HG02852 (cell line): ENCODE measurements around the gene ACTL8.

Experiments
- ATAC-seq: cut with Tn5 transposase; IDR thresholded peaks from one replicate; pipeline ENCODE4 v1.9.1; 2021; ENCODE audit warnings: mild to moderate bottlenecking, moderate library complexity; ENCODE audit not compliant: unreplicated experiment

Gene ACTL8

DNA sequence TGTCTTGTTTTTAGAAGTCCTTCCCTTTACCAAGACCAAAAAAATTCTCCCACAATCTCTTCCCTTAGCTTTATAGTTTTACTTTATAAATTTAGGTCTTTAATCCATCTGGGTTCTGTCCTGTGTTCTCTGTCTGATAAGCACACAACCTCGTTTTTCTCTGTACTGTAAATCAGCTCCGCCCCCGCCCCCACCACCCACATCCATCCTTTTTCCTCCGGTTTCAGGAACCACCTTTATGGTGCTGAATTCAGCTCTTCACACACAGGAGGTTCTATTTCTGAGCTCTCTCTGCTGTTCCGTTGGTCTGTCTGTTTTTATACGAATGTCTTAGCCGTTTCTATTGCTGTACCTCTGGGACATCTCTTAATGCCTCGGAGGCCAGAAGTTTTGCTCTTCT lies 44.5 kb downstream of the ACTL8 start:
- no peak for ATAC-seq

DNA sequence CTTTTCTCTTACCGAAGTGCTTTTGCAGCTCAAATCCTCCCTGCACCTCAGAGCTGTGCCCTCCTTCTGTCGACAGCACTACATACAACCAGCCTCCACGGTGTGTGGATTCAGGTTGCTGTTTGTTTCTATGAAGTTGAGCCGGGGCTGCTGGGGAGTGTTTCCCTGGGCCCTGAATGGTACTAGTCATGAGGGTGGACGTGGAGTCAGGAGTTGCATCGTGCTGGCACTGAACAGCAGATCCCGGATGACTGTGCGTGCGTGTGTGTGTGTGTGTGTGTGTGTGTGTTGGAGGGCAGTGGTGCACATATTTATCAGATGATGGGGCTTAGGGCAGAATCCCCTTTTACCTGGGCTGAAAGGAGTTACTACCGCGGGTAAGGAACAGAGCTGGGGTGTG lies 47.0 kb downstream of the ACTL8 start:
- no peak for ATAC-seq

DNA sequence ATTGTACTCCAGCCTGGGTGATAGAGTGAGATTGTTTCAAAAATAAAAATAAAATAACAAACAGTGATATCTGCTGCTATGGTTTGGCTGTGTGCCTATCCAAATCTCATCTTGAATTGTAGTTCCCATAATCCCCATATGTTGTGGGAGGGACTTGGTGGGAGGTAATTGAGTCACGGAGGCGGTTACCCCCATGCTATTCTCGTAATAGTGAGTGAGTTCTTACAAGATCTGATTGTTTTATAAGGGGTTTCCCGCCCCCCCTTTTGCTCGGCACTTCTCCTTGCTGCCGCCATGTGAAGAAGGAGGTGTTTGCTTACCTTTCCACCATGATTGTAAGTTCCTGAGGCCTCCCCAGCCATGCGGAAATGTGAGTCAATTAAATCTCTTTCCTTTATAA lies 47.8 kb downstream of the ACTL8 start:
- no peak for ATAC-seq

DNA sequence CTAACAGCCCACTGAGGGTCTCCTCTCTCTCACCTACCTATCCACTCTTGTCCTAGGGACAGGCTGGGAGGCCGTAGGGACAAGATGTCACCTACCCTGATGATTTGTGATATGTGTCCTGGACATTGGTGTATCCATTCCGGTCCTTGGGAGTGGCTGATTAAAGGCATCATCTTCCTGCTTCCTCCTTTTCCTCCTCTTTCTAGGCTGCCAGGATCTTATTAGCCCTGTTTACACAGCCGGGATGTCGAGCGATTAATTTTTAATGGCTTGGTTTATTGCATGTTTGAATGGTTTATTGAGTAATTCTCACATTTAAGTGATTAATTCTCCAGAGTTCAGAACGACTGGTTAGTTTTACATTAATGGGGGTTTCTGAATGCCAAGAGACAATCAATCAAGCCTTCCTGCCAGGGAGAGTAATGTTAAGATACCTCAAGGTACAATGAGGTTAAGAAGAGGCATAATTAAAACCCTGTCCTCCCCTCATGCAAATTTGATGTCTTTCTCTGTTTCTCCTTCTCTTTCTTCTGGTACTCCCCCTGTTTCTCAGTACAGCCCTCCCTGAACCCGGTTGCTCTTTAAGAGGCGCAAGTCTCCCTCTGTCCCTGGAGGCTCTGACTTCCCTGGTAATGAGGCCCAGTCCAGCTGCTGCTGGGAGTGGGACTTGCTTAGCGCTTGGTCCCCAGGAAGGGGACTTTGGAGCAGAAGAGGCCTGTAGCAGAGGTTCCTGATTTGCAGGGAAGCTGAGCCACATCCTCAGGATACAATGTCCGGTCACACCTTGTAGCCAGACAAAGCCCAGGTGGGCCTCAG lies 50.9 kb downstream of the ACTL8 start:
- ATAC-seq = no peak

DNA sequence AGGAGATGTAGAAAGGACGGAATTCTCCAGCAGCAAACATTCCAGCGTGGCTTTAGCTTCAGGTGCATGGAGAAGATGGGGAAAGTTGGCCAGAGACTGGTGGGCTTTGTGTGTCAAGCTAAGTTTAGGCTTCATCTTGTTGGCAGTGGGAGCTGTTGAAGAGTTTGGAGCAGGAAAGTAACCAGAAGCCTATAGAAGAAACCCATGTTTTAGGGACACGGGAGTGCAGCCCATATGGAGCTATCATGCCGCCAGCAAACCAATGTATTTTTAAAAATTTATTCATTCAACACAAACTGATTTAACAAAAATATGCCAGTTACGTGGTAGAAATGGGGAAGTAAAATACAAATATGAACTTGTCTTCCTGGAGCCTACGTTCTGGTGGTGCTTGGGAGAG lies 53.7 kb downstream of the ACTL8 start:
- no peak for ATAC-seq

DNA sequence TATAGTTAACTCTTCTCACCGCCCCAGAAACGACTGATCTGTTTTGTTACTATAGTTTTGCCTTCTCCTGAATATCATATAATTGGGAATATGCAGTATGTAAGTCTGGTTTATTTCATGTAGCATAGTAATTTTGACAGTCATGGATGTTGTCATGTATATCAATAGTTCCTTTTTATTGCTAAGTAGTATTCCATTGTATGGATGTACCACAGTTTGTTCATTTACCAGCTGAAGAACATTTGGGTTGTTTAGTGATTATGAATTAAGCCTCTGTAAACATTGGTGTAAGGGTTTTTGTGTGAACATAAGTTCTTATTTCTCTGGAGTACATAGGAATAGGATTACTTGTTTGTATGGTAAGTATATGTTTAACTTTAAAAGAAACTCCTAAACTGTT lies 55.5 kb downstream of the ACTL8 start:
- no peak for ATAC-seq

DNA sequence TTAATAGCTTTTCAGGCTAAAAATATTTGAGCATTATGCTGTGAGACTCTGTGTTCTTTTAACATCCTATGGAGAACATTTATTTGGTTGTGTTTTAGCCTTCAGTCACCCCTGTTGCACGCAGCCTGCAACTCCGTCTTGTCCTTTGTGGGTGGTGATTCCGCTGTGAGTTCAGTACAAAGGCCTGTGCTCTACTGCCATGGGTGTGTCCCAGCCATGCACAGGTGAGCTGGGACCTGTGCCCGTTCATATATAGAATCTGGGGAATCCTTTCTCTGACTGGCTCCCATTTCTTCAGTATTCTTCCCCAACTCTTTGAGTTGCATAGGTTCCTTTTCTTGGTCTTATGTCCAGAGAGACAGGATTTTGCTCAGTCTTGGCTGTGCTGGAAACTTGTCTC lies 61.4 kb downstream of the ACTL8 start:
- no peak for ATAC-seq

DNA sequence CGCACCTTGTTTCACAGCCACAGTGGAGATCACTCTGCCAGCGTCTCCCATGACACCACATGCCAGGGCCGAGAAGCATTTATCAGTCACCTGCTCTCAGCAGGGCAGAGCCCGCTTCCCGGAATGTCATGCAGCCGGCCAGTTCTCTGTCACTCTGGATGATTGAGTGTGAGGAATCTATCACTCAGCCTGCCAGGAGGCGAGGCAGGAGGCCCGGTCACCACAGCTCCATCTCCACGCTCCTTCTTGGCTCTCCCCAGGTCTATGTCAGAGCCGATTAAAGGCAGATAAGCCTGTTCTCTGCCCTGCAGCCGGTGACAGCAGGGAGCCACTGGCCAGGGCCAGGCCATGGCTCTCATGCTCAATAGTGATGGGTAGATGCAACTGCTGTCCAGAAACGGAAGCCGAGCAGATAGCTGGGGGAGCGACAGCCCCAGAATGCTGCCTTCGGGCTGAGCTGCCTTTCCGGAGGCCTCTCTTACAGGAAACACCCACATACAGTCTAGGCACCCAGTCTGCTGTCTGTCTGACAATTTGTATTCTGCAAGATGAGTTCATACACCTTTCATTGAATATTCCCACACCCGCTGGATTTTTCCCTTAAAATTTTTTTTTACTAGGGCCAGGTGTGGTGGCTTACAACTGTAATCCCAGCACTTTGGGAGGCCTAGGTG lies 64.1 kb downstream of the ACTL8 start:
- ATAC-seq = no peak

DNA sequence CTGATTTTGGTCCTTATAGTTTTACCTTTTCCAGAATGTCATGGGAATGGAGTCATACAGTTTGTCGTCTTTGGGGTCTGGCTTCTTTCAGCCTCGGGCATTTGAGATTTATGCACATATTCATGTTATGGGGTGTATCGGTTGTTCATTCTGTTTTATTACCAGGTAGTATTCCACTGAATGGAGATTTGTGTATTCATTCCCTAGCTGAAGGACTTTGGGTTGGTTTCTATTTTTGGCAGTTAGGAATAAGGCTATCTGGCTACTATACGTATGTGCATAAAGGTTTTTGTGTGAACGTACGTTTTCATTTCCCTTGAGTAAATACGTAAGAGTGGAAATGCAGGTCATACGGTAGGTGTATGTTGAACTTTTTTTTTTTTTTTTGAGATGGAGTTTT lies 65.1 kb downstream of the ACTL8 start:
- no peak for ATAC-seq

DNA sequence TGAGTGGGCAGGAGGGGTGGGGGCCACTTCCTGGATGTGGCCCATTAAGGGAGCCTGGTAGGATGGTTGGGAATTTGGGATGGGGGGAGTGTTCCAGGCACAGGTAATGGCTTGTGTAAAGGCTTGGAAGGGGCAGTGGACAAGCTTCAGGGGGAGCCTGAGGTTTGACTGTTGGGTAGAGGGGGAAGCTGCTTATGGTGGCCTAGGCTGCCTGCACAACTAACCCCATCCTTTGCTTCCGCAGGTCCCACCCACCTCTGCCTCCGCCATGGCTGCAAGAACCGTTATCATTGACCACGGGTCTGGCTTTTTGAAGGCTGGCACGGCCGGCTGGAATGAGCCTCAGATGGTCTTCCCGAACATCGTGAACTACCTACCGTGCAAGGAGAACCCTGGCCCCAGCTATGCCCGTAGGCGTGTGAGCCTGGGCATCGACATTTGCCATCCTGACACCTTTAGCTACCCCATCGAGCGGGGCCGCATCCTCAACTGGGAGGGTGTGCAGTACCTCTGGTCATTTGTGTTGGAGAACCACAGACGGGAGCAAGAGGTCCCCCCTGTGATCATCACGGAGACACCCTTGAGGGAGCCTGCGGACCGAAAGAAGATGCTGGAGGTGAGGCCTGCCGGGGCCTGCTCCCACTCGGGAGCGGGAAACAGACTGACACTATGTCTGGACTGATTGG lies 67.8 kb downstream of the ACTL8 start:
- no peak for ATAC-seq

DNA sequence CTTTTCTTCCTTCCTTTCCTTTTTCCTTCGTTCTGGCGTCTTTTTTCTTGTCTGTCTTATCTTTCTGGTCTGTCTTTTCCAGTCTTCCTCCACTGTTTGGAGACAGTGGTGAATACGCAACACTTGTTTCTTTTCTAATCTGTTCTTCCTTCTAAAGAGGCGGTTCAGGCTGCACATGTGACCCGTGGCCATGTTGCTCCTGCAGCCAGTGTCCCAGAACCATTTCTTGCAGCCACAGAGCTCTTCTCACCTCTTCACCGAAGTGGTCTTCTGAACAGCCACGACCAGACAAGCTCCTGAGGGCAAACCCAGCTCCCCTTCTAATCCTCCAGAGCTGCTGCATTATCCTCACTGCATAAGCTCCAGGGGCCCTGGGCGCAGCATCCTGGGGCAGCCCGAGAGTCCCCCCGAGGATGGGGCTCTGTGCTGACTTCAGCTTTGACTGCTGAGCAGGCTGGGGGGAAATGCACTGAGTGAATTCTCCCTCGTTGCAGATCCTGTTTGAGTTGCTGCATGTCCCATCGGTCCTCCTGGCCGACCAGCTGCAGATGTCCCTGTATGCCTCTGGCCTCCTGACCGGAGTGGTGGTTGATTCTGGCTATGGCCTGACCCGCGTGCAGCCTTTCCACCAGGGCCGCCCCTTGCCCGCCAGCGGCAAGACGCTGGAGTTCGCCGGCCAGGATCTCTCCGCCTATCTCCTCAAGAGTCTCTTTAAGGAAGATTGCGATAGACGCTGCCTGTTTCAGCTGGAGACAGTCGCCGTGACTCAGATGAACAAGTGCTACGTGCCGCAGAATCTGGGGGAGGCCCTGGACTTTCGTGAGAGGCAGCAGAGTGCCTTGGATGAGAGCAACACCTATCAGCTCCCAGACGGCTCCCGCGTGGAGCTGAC lies 70.4 kb downstream of the ACTL8 start:
- ATAC-seq = no peak

DNA sequence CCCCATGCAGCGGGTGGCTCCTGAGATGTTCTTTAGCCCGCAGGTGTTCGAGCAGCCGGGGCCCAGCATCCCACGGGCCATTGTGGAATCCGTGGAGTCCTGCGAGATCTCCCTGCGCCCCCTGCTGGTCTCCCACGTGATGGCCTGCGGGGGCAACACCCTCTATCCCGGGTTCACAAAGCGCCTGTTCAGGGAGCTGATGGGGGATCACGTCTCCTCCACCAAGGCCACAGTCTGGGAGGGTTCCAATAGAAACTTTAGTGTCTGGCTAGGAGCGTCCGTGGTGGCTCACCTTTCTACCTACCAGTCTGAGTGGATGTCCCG lies 71.0 kb downstream of the ACTL8 start:
- no peak for ATAC-seq

DNA sequence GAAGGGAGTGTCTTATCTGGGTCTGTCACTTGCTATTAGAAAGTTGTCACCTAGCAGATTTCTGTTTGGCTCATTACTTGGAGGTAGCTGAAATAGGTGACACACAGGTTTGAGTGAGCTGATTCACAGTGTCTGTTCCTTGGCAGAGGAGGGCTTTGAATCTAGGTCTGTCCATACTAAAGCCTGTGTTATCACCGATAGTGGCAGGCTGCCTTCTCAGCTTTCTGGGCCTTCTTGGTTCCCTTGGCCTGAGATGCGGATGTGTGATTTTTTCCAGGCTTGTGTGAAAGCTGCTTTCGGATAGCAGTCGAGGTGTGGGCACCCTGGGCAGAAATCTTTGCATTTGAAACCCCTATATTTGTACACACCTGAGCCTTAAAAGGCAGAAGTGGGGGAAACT lies 73.9 kb downstream of the ACTL8 start:
- no peak for ATAC-seq

DNA sequence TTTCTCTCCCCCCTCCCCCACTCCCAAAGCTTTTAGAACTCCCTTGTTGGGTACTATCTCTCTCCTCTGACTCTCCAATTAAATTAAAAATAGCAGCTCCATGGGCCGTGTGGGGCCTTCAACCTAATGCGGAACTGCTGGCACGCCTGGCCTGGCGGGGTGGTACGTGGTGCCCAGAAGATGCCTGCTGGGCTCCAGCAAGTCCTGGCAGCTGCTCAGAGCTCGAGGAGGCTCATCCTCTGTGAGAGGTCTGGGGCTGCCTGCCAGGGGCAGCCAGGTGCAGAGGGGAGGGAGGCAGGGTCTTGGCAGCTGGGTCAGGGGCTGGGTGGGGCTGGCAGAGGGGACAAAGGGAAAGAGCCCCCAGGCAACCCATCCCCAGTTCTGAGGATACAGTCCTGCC lies 74.4 kb downstream of the ACTL8 start:
- ATAC-seq = no peak

DNA sequence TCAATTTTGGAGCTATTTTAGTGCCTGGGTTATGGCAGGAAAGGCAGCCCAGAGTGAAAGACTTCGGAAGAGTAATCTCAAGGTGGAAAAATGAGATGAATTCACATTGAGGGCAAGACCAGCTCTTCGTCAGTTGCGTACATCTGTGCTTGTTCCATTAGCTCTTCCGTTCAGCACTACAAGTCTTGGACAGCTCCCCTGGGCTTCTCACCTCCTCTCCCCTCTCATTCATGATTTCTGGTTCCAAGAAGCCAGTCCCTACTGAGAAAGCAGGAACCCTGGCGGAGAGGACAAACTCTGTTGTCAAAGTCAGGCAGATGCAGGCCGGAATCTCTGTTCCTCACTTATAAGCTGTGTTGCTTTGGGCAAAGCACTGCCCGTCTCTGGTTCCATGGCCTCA lies 76.5 kb downstream of the ACTL8 start:
- no peak for ATAC-seq

DNA sequence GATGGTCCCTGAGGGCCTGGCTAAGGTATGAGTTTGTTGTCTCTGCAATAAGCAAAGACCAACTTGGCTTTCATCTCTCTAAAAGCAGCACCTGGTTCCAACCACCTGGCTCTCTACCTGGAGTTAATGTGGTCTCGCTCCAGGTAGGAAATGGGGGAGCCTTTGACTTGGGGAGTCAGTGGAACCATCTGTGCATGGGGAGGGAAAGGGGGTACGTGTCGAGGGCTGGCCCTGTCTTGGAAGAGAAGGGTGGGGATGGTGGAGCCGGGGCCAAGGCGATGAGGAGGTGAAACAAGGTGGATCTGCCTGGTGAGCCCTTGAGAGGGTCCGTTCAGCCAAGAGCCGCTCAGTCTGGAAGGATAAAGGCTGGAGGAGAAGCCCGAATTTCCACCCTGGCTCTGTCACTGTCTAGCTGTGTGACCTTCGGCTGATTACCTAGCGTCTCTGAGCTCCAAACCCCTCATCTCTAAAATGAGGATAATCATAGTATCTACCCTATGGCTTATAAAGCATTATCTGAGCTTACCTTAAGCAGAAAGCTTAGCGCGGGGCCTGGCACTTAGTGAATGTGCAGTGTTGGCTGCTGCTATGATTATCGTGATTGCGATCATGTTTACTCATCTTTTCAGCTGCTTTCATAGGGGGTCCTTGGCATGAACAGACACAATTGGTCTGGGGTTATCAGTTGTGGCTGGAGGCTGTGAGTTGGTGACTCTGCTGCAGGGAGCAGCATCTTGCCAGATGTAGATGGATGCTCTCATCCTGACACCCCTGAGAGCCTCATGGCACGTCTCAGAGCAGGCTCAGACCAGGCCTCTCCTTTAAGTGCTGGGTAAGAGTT lies 78.7 kb downstream of the ACTL8 start:
- ATAC-seq = no peak

DNA sequence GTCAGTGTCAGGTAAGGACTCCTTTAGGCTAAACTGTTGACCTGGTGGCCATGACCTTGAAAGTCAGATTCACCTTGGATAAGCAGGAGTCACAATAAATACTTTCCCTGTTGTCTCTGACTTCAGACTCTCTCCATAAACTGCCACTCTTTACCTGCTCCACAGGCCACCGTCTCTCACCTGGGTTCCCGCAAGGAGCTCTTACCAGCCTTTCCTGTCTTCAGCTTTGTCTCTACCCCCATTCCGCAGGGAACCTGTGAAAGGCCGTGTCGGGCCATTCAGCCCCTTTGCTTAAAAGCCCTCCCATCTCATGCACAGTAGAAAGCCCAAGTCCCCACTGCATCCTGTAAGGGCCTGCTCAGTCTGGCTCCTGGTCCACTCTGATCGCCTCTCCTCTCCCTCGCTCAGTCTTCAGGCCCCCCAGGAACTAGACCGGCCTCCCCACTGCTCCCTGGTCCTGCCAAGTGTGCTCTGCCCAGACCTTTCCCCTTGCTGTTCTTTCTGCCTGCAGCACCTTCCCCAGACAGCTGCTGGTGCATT lies 79.5 kb downstream of the ACTL8 start:
- no peak for ATAC-seq

DNA sequence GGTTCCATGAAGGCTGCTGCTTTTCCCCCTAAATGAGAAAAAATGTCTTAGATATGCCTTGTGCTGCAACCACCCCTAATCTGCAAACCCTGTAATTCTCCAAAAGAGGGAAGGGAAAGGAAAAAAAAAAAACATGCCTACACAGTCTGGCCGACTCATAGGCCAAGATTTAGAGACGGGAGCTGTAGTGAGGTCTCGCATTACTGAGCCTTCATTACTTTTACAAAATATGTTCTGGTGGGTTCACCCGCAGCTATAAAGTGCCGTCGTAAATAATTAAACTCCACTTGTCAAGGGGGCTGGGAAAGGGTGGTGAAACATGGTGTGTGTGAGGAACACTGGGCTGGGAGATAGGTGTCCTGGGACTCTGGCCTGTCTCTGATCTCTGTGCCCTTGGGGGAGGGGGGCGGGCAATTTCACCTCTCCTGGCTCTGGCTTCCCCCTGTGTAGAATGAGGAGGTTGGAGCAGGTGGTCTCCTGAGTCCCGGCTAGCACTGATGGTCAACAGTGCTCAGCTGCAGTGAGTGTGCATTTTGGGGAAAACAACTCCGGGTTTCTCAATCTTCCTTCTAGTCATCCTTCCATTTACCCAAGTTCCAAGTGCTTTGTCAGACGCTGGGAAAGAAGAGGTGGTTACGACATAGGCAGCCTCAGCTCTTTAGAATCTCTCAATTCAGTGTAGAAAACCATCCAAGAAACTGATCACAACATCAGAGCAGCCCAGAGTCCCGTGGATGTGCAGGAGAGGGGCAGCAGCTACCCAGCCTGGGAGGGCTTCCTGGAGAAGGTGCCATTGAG lies 82.3 kb downstream of the ACTL8 start:
- no peak for ATAC-seq

DNA sequence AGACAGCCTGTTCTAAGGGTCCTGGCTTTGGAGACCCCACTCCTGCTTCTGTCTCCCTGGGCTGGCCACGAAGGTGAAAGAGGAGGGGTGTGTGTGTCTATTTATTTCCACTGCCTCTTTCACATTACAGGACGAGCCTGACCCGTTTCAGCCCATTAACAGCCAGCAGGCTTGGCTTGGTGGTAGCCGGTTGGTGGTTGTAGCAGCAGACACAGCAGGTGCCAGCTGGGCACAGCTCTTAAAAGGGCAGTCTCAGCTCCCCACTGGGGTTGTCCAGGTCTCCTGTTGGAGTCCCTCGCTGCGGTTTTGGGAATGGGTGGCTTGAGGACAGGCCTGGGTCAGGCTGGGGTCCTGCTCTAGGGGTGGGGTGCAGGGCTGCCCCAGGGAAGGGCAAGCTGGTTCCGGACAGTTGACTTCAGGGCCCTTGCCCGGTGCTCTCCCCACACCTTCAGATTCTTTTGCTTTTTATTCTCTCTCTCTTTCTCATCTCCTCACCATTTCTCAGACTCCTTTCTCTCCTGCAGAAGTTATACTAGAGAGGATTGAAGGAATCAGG lies 84.6 kb downstream of the ACTL8 start:
- no peak for ATAC-seq
